ENCODE data around the gene NCK2. TPM values are rescaled to one million over a fixed set of nuclear protein-coding genes. Genes with fewer than 3 reads are reported as not detected.

The NCK2 gene
- total RNA-seq = 39.9 TPM
- long read RNA-seq, transcript NCK2-201 (5 exons, 2,683 nt) = major isoform, 128 of 191 reads
- long read RNA-seq, transcript NCK2-205 (4 exons, 1,795 nt) = minor isoform, 12 of 191 reads
- long read RNA-seq, partial matches to known transcripts = 42 of 191 reads
- long read RNA-seq, other reads (novel, unspliced or antisense) = 9 of 191 reads

DNA sequence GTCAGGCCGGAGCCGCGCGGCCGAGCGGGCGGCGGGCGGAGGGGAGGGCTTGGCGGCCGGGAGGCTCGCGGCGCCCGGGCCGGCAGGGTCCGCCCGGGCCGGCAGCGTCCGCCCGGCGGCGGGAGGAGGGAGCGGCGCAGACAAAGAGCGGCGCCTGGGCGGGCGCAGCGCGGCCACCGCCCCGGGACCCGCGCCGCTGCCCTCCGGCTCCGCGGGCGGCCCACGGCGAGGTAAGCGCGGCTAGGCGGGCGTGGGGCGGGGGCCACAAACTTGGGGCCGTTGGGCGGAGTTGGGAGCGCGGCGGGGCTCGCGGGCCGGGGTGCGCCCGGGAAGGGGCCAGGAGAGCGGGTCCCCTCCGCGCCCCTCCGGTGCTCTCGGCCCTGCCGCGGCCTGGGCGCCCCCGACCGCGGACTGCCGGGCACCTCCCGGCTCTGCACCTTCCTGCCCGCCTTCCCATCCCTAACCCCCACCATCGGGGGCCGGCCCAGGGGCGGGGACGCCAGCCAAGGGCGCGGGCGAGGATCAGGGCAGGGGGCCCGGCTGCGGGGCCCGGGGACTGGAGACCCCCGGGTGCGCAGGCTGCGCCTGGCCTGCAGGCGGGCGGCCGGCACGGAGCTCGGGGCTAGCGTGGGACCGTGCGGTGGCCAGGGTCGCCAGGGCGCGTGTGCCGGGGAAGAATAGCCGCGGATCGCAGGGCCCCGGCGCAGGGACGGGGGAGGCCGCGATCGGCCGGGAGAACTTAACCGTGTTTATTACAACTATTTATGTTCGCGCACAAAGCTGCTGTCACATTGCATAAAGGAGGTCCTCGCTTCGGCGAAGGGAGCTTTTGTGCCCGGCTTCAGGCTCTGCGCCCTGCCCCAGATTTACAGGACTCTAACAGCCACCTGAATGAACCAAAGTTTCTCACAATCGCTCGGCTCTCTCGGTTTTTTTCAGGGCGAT is at the start of gene NCK2:
Gene NCK2, plus strand, starts transcription at position 4 of the 945 bp plus-strand sequence. CDS start 110,152 bp downstream, outside the sequence.
- DNase-seq (peak; percentile 60), ATAC-seq (peak; percentile 49)
- intact Hi-C loops (cut with micrococcal nuclease) = no loop called here

DNA sequence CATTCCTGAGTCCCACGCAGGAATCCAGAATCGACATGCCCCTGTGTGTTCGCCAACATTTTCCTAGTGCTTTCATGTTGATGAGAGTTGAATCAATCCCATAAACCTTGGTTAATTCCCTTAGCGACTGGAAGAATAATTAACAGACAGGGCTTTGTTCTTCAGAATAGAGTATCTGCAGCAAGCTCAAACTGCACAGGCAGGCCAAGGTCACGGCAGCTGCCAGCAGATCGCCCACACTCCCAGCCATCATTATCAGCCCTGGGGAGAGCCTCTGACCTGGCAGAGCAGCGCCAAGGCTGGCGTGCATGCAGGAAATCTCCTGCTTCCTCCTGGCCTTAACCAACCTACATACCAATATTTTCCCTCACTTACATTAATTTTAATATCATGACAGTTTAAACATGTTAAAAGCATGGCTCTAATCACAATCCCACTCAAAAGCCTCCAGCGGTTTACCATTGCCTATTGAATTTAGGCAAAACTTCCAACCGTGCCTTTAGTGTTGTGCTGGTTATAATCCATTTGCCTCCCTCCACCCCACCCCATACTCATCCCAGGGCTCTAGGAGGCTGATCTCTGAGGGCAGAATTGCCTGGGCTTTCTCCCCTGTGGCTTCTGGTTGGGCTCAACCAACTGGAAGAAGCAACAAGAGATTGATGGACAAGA is 46.8 kb upstream of the NCK2 start:
- intact Hi-C loops (cut with micrococcal nuclease) = no loop called here
- peak; percentile 96 for ATAC-seq
- peak; percentile 75 for DNase-seq

DNA sequence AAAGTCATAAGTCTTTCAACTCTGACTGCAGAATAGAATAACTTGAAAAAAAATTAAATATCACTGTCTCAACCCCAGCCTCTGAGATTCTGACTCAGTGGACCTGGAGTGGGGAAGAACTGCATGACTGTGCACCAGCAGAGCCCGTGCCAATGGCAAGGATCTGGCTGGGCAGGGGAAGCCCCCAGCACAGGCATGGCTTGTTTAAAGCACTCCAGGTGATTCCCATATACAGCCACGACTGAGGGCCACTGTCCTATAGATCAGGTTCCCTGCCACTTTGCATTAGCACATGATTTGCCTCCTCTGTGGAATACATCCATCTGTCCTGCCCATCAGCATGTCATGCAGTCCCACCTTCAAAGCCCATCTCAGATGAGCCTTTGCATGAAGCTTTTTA is 45.9 kb upstream of the NCK2 start:
- intact Hi-C loops (cut with micrococcal nuclease) = no loop called here
- ATAC-seq = no peak
- DNase-seq = no peak

DNA sequence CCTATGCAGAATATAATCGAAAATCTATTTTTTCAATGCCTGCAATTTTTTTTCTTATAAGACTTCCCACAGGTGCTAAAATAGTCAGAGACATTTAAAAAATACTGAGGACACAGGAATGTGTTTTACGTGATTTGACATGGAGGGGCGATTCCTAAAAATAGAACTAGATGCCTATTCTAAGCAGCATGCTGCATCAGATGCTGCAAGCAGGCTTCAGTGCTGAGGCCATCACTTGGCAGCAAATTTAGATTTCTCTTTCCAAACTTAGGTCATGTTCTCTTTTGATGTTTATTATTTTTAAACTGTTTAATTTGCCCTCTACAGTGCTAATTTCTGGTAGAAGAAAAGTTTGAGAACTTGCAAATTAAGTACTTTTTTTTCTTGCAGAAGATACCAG is 43.7 kb upstream of the NCK2 start:
- DNase-seq = no peak
- peak; percentile 64 for ATAC-seq
- intact Hi-C loops (cut with micrococcal nuclease) = no loop called here

DNA sequence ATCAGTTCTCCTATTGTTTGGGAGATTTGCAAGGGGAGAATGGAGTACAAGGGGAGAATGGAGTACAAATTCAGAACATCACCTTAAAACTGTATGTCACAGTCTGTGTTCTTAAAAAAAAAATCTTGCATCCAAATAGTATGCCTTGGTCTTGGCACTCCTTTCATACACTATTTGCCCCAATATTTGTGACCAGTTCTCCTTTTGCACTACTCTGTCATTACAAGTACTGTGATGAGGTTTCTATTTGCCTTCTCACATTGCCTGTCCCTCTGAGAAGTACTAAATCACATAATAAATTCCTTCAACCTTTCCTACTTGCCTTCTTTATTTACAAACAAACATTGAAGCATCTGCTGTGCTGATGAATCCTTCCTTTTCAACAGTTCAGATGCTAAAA is 36.0 kb upstream of the NCK2 start:
- intact Hi-C loops (cut with micrococcal nuclease) = no loop called here
- no peak for ATAC-seq
- DNase-seq = no peak

DNA sequence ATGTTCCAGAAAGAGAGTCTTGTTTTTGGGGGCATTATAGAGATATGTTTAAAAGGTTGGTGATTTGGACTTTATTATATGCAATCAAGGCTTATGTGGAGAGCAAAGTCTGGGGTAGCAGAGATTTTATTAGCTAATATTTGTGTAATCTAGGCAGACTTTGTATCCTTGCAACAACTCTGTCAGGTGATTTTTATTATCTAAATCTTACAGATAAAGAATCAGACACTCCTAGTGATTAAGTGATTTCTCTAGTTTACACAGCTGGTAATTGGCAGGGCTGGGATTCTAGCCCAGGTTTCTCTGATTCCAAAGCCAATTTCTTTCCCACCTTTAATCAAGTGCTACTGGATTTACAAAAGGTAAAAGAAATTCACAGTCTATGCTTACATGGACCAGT is 33.3 kb upstream of the NCK2 start:
- intact Hi-C loops (cut with micrococcal nuclease) = no loop called here
- no peak for ATAC-seq
- DNase-seq = no peak

DNA sequence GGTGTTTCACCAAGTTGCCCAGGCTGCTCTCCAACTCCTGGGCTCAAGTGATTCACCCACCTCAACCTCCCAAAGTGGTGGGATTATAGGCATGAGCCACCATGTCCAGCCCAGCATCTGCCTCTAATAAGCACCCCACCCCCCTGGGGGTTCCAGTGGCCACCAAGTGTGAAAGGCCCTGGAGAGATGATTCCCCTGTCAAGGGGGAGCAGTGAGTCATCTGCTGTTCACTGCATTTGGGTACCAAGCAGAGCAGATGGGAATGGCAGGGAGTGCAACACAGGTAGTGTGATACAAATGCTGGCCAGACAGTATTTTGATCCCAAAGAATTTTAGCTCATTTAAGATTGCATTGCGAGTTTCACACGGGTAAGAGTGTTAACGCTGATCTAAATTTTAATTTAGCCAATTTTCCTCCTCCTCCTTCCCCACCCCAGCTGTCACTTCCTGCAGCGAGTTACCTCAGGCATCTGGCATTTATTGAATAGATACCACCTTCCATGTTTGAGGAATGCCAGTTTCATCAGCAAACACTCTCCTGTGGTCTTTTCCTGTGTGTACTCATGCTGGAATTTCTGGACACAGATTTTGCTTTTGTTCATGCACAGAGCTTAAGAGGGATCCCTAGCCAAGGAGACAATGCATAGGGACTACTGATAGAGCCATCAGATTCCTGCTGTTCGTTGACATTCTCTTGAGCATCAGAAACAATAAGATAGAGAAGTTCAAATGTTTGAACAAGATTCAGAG is 32.4 kb upstream of the NCK2 start:
- no peak for DNase-seq
- no peak for ATAC-seq
- intact Hi-C loops (cut with micrococcal nuclease) = no loop called here

DNA sequence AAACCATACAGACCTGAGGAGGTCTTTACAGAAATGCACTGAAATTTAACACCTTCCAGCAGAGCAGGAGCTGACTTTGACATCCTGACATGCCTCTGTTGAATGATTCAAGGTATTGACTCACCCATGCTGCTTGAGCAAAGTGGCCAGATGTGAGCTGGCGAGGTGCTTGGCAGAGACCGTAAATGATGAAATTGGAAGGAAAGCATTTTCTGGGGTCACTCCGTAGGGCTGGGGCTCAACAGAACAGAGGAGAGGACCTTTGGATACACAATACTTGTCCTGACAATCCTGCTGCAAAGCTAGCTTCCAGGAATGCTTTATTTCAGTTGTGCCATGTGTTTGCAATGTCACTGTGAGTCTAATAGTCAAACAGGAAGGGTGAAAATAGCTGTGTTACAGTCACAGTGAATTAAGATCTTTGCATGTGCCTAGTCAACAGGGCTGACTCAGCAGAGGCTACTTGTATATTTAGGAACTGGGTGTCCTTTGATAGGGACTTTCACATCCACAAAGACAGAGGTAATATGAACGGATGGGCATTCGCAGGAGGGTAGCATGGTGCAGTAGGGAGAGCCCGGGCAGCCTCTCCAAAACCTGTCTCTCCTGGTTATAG is 31.6 kb upstream of the NCK2 start:
- intact Hi-C loops (cut with micrococcal nuclease) = no loop called here
- ATAC-seq (peak; percentile 39), DNase-seq (no peak)

DNA sequence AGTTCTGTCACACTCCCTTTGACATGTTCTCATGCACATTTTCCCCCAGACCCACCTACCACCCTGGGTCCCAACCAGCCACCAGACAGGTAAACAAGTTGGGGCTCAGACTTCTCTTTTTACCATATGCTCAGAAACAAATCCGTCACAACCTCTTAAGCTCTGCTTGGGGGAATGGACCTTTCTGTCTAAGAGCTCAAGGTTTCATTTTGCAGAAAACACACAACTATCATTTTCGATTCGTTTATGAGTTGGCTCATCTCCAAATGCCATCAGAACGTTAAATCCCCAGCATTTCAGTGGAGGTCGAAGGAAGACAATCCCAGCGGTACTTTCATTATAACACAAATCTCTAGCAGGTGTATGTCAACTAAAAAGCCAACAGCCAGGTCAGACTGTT is 30.6 kb upstream of the NCK2 start:
- no peak for DNase-seq
- no peak for ATAC-seq
- intact Hi-C loops (cut with micrococcal nuclease) = no loop called here

DNA sequence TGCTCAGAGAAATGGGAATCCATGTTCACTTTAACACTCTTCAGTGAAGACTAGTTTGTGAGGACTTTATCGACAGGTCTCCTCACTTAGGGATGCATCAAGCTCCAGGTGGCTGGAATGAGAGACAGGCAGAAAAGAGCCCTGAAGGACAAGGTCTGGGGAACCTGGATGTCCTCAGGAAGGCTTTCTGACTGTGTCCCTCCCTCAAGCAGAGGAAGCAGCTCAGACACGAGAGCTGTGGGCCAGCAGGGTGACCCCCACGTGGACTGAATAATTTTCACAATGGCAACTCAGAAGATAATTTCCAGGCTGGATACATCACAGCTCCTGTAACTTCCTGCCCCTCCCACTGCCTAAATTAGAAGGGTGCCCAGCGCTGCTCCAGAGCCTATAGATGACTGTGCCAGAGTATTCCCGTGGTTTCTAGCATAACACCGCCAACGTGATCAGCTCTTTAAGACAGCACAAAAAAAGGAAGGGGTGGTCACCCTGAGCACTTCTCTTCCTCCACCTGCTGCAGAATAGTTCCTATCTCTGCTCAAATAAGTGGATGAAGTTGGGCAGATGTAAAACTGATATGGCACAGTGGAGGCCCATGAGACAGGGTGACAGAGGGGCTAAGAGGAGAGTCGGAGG is 25.7 kb upstream of the NCK2 start:
- no peak for ATAC-seq
- intact Hi-C loops (cut with micrococcal nuclease) = no loop called here
- no peak for DNase-seq

DNA sequence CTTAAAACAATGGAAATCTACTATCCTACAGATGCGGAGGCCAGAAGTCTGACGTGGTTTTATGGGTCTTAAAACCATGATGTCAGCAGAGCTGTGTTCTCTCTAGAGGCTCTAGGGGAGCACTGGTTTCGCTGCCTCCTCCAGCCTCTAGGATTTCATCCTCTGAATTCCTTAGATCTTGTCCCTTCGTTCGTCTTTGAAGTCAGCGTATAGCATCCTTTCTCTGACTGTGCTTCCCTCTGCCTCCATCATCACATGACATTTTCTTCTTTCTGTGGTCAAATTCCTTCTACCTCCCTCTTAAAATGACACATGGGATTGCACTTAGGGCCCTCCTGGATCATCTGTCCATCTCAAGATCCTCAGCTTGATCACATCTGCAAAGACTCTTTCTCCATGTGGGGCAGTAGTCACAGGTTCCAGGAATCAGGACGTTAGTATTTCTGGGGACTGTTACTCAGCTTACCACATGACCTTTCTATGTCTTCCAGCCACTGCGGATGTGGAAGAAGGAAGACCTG is 22.7 kb upstream of the NCK2 start:
- no peak for ATAC-seq
- DNase-seq = no peak
- intact Hi-C loops (cut with micrococcal nuclease) = no loop called here

DNA sequence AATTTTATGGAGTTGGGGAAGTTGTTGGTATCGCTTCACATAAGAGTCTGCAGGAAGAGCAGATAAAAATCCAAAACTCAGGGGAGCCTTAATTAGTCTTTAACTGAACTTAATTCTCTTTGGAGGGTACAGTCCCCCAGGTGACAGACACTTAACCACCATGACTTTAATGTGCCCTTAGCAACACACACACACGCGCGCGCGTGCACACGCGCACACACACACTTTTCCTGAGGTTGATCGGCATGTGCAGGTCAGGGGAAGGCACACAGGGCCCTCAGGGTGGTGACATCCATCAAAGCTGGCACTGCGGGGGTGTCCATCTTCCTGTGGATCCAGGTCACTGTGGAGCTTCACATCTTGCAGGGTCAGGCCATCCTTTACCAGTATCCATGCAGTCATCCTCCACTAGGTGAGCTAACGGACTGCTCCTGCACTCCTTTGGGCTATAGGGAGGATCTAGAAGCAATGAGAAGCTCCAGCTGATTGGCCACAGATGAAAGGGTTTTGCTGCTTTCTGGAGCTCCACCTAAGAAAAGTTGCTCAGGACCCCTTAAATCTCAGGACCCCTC is 21.9 kb upstream of the NCK2 start:
- intact Hi-C loops (cut with micrococcal nuclease) = no loop called here
- DNase-seq (no peak), ATAC-seq (no peak)

DNA sequence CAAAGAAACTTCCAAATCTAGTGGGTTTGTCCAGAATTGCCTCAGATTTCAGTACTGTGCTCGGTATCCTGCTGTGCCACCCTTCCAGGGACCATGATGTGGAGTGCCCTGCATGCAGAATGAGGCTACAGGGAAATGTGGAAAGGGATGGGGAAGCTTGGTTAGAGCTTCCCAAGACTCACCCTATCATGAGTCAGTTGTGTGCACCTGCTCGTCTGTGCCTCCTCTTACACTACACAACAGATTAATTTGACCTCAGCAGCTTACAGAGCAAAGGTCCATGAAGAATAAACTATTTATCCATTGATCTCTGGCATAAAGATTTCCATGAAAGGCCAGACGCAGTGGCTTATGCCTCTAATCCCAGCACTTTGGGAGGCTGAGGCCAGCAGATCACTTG is 21.3 kb upstream of the NCK2 start:
- DNase-seq = no peak
- intact Hi-C loops (cut with micrococcal nuclease) = no loop called here
- ATAC-seq = no peak

DNA sequence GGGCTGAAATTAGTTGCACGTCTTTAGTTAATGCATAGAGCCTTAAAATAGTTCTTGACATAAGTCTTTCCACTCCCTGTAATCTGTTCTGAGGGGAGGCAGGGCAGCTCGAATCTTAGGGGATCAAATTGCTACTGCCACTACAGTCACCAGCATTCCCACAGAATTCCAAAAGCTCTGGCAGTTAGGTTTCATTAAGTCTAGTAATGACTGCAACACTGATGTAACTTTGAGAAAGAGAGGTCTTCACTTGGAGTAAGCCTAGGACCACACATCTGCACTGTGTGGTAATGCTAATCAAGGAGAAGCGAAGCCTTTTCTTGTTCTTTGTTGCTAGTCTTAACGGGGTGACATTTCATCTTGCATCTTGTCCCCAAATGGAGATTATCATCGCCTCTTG is 19.3 kb upstream of the NCK2 start:
- DNase-seq (no peak), ATAC-seq (no peak)
- intact Hi-C loops (cut with micrococcal nuclease) = no loop called here

DNA sequence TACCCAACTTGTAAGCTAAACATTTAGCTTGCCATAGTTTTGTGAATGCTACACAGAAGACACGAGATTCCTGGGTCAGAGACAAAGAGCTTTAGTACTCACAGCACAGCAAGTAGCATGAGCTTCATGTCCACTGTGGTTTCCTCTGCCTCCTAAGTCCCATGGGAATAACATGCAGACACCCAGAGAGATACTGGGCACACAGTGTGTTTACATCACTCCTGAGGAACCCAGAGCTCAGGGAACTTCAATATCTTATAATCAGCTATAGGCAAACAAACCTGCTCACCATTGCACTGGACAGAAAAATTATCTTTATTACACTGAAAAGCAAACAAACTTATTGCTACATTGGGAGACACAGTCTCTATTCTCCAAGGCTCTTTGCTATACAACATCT is 14.5 kb upstream of the NCK2 start:
- intact Hi-C loops (cut with micrococcal nuclease) = no loop called here
- no peak for ATAC-seq

DNA sequence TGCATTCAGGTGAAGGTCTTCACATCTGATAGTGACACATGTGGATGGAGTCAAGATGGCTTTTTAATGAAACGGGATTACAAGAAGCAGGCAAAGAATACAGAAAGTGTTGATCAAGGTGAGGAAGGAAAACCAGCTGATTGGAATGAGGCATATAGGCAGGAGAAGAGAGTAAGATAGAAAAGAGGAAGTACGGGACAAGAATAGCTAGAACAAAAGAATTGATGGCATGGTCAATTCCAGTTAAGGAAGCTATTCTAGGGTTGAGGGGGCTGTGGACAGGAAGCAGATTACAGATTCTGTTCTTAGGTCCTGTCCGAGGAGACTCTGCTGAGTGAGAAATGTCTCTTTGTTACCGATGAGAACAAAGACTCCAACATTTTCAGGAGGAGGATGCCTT is 13.2 kb upstream of the NCK2 start:
- DNase-seq = no peak
- intact Hi-C loops (cut with micrococcal nuclease) = no loop called here
- ATAC-seq = no peak

More for the DNA sequence above, 14.5 kb upstream of the NCK2 start:
- DNase-seq = no peak

DNA sequence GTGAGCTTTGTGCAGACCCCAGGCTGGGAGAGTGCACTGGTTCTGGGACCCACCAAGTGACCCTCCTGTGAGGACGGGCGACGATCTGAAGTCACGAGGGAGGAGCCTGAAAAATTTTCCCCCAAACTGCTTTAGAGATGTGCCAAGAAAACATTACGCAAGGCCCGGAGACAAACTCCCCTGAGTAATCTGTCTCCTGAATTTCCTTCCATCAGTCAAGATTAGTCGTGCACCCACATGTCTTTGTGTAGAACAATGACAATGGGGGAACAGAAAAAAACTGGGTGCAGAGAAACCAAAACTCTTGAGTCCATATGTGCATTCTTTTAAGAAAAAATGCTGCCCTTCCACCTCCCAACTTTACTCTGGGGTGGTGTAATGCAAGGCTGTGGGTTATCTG is 12.6 kb upstream of the NCK2 start:
- DNase-seq (no peak), ATAC-seq (peak; percentile 71)
- intact Hi-C loops (cut with micrococcal nuclease) = no loop called here

DNA sequence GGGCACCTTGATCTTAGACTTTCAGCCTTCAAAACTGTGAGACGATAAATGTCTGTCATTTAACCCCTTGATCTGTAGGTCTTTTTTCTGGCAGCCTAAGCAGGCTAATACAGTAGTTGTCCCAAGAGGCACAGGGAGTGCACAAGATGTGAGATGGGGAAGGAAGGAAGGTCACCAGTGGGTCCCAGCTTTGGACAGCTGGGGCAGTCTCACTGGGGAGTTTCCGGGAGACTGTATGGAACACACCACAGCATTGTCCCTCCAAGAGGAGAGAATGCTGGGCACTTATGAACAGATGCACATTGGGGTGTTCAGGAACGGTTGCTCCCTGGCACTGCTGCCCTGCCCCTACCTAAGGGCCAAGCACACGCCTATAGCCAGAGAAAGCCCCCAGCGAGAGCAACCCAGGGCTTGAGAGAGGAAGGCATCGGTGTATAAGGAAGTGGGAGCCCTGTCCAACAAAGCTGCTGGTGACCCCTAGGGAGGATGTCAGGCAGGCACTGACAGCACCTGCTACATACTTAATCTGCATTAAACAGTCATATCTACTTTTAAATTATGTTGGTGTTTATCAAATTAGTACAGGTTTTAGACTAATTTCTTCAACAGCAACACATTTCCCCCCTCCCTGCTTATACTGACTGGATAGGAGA is 11.6 kb upstream of the NCK2 start:
- DNase-seq = no peak
- peak; percentile 76 for ATAC-seq
- intact Hi-C loops (cut with micrococcal nuclease) = no loop called here

Measured in left ventricle myocardium superior (tissue), 1 donor.